C4-2B (cell line): ENCODE results near the gene HOXA9.
A peak's percentile ranks its signal among the peaks of the same experiment; 100 is the strongest.

Experiments used
- H3K27ac ChIP-seq: fragments of 450-650 bp; 2 replicates; pipeline ENCODE4 v1.5.1; 2017
- CTCF ChIP-seq: fragments of 450-650 bp; conservative IDR thresholded peaks from 2 replicates; pipeline ENCODE4 v1.5.1; 2017; ENCODE audit warnings: mild to moderate bottlenecking
- ZFX ChIP-seq: fragments of 450-650 bp; IDR thresholded peaks from 2 replicates; pipeline ENCODE4 v1.6.1; 2017

The HOXA9 gene

GRCh38 chr7:27165089-27165995 lies at the start of gene HOXA9:
HOXA9 (minus strand) TSS chr7:27165537; CDS start chr7:27165457, 80 bp downstream.
- peak within 1 kb of the TSS; percentile 51 for H3K27ac ChIP-seq
- no peak for TF ChIP-seq CTCF
- no peak for TF ChIP-seq ZFX

- TF ChIP-seq CTCF (no peak), ZFX (no peak)
- no peak overlapping the region for H3K27ac ChIP-seq
Observed at GRCh38 chr7:27214239-27214950, 49.1 kb upstream of the HOXA9 start.

GRCh38 chr7:27213433-27214238 lies 48.3 kb upstream of the HOXA9 start:
- H3K27ac ChIP-seq, result no peak overlapping the region
- no peak for TF ChIP-seq ZFX
- TF ChIP-seq CTCF, result no peak

- TF ChIP-seq ZFX, result no peak
- H3K27ac ChIP-seq, result no peak overlapping the region
Observed at GRCh38 chr7:27212497-27213432, 47.4 kb upstream of the HOXA9 start.

GRCh38 chr7:27211764-27212204 lies 46.4 kb upstream of the HOXA9 start:
- TF ChIP-seq ZFX (no peak), CTCF (no peak)
- H3K27ac ChIP-seq, result no peak overlapping the region

GRCh38 chr7:27211084-27211446 lies 45.7 kb upstream of the HOXA9 start:
- no peak for TF ChIP-seq ZFX
- no peak for TF ChIP-seq CTCF
- H3K27ac ChIP-seq, result no peak overlapping the region

- no peak overlapping the region for H3K27ac ChIP-seq
- TF ChIP-seq ZFX (no peak), CTCF (peak; percentile 89)
Observed at GRCh38 chr7:27210441-27211083, 45.2 kb upstream of the HOXA9 start.
